ENCODE measurements around the gene SLC27A3. TPM values are rescaled to one million over a fixed set of nuclear protein-coding genes. Genes with fewer than 3 reads are reported as not detected.

Gene SLC27A3
- total RNA-seq (10 to 100 TPM; 19.7 to 45.7 (median 23.9) TPM), polyA plus RNA-seq (10 to 100 TPM in 2 of 3 donors, 1 to 10 TPM in 1; 1.6 to 23.4 (median 15.0) TPM)

DNA sequence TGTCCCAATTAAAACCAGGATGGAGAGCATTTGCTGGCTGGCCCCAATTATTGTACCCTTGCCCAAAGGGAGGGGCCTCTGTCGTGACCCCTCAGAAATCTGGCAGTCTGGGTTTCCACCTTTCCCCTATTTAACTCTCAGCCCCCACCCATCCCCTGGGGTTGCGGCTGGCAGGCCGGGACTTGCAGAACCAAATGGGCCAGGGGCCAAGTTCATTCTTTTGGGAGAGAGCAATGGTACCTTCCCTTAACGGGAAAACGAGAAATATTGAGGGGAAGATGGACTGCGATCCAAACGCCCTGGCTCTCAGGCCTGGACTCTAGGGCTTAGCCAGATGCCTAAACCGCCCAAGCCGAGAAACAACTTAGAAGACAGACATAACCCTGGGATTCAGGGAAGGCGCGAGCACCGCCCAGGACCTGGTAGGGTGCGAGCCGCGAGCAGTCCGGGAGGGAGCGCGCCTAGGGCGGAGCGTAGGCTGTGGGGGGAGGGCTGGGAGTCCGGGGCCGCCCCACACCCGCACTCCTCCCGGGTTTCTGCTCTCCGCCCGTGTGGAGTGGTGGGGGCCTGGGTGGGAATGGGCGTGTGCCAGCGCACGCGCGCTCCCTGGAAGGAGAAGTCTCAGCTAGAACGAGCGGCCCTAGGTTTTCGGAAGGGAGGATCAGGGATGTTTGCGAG is at the start of gene SLC27A3:
SLC27A3 (plus strand) TSS at position 628 of the 678 bp plus-strand sequence. CDS start 91 bp downstream, outside the sequence.
- WGBS, 2 donors = 3 to 11% methylated on average over 35 of the region's 35 CpGs
- no peaks in the 10 kb centered on the region for H3K27me3 ChIP-seq
- H3K4me1 ChIP-seq = peaks cover 0 to 49% (median 40%) of the 10 kb centered on the region in 4 donors
- no peaks in the 10 kb centered on the region for H3K9me3 ChIP-seq
- peak within 1 kb of the TSS; percentile 60 to 89 (median 71) for H3K4me3 ChIP-seq
- peak; percentile 94 for DNase-seq
- TF ChIP-seq POLR2A (IDR thresholded peaks at IDR 0.05) = no peak
- peak in 1 of 4 donors; percentile 21 for TF ChIP-seq EP300 (IDR thresholded peaks at IDR 0.05)
- TF ChIP-seq, protein P1, sequence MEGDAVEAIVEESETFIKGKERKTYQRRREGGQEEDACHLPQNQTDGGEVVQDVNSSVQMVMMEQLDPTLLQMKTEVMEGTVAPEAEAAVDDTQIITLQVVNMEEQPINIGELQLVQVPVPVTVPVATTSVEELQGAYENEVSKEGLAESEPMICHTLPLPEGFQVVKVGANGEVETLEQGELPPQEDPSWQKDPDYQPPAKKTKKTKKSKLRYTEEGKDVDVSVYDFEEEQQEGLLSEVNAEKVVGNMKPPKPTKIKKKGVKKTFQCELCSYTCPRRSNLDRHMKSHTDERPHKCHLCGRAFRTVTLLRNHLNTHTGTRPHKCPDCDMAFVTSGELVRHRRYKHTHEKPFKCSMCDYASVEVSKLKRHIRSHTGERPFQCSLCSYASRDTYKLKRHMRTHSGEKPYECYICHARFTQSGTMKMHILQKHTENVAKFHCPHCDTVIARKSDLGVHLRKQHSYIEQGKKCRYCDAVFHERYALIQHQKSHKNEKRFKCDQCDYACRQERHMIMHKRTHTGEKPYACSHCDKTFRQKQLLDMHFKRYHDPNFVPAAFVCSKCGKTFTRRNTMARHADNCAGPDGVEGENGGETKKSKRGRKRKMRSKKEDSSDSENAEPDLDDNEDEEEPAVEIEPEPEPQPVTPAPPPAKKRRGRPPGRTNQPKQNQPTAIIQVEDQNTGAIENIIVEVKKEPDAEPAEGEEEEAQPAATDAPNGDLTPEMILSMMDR (IDR thresholded peaks at IDR 0.05) = no peak
- peak; percentile 26 to 52 (median 41) for TF ChIP-seq POLR2AphosphoS5 (IDR thresholded peaks at IDR 0.05)
- intact Hi-C loops (cut with DNase I) = loop anchor here (2.0 kb wide), 1 partner anchor 98 kb away; no protein-coding TSS in a partner anchor
- H3K27ac ChIP-seq = peak within 1 kb of the TSS; percentile 88 to 93 (median 92)
- peaks cover 4 to 41% (median 9%) of the 10 kb centered on the region in 4 donors for H3K36me3 ChIP-seq

DNA sequence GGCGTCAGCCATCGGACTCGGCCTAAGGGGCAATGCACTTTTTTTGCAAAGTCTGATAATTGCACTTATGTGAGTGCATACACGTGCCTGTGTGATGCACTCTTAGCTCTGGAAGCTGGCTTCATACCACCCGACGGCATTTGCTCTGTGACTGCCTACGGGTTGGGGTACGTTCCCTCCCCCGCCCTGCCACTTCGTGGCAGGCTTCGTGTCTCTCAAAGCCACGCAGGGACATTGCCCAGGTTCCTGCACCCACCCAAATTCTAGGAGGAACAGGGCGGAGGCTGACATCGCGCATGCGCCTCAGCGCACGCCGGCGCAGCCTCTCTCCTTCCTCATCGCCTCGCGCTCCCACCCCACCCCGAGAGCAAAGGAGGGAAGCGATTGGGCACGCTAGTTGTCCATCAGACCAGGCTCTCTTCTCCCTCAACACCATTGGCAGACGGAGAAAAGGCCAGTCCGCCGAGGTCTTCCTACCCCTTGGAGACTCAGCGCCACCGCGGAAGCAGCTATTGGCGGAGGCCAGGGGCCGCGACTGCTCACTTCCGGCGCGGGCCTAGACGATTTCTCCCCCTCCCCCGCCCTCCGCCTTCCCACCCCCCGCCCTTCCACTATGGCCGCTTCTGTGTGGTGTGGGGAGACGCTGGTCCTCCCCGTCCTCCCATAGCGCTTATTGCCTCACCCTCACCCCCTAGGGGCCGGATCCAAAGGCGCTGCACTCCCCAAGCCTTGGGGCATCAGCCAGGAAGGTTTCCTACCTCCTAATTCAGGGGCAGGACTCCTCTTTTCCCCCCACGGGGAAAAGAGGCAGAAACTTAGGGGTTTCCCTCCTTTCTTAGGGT is 47.5 kb upstream of the SLC27A3 start, which contains the start of gene INTS3:
INTS3 (plus strand) TSS at position 588 of the 842 bp plus-strand sequence. CDS start 585 bp downstream, outside the sequence.
- DNase-seq = peak; percentile 100
- intact Hi-C loops (cut with DNase I) = loop anchor here (2.0 to 5.0 kb wide), 2 partner anchors 57 to 155 kb away; partner anchors contain the start of gene ILF2
- Histone ChIP-seq H3K4me1 (peaks cover 0 to 28% (median 21%) of the 10 kb centered on the region in 4 donors), H3K36me3 (peaks cover 0 to 4% (median 0%) of the 10 kb centered on the region in 4 donors), H3K27ac (peak within 1 kb of the TSS; percentile 94 to 100 (median 98)), H3K27me3 (no peaks in the 10 kb centered on the region), H3K9me3 (no peaks in the 10 kb centered on the region), H3K4me3 (peak within 1 kb of the TSS; percentile 70 to 93 (median 86))
- WGBS, 2 donors = 0 to 1% methylated on average over 49 of the region's 49 CpGs
- TF ChIP-seq, protein P1 (IDR thresholded peaks at IDR 0.05) = no peak
- TF ChIP-seq POLR2A (IDR thresholded peaks at IDR 0.05) (peak; percentile 63 to 66), POLR2AphosphoS5 (IDR thresholded peaks at IDR 0.05) (peak; percentile 70 to 88 (median 78))

DNA sequence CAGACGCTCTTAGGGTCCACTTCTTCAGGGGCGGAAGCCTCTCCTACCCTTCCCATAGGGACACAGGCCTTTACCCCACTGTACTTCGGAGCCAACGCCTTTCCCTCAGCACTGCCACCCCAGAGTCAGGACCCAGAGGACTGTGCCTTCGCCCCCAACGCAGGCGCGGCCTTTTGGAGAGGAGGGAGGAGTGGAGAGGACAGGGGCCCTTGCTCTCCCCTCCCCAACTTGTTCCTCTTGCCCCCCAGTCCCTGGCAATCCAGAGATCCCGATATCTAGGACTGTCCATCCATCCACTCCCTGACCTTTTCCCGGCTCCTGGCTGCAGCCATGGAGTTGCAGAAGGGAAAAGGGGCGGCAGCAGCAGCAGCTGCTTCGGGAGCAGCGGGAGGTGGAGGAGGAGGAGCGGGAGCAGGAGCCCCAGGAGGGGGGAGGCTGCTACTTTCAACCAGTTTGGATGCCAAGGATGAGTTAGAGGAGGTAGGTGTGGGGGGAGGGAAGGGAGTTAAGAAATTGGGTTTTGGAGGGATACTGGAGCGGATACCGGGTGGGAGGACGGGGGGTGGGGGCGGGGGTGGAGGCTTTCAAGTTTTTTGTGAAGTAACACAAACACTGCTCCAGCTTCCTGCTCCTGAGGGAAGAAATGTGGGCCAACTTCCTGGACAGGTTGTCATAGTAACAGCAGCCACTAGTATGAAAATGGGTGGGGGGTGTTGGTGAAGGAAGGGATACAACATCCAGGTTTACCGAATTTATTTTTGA is 46.7 kb upstream of the SLC27A3 start:
- H3K4me3 ChIP-seq = peak overlapping the region; percentile 70 to 93 (median 86)
- H3K36me3 ChIP-seq = peaks cover 0 to 4% (median 0%) of the 10 kb centered on the region in 4 donors
- H3K27me3 ChIP-seq = no peaks in the 10 kb centered on the region
- peaks cover 0 to 29% (median 22%) of the 10 kb centered on the region in 4 donors for H3K4me1 ChIP-seq
- TF ChIP-seq, protein P1 (IDR thresholded peaks at IDR 0.05) = no peak
- TF ChIP-seq POLR2AphosphoS5 (IDR thresholded peaks at IDR 0.05) (no peak), POLR2A (IDR thresholded peaks at IDR 0.05) (no peak), EP300 (IDR thresholded peaks at IDR 0.05) (no peak)
- intact Hi-C loops (cut with DNase I) = loop anchor here (2.0 to 5.0 kb wide), 2 partner anchors 58 to 156 kb away; partner anchors contain the start of gene ILF2
- H3K27ac ChIP-seq = peak overlapping the region; percentile 94 to 100 (median 98)
- DNase-seq = peak; percentile 86
- 0 to 2% methylated on average over 19 of the region's 19 CpGs for WGBS, 2 donors
- H3K9me3 ChIP-seq = no peaks in the 10 kb centered on the region

GRCh38 chr1:153730468-153730988 is 44.7 kb upstream of the SLC27A3 start:
- Histone ChIP-seq H3K4me3 (no peak overlapping the region), H3K9me3 (no peaks in the 10 kb centered on the region), H3K36me3 (peaks cover 0 to 4% (median 0%) of the 10 kb centered on the region in 4 donors), H3K4me1 (peaks cover 0 to 43% (median 33%) of the 10 kb centered on the region in 4 donors), H3K27ac (peak overlapping the region in 3 of 4 donors; percentile 94 to 99 (median 98)), H3K27me3 (no peaks in the 10 kb centered on the region)
- WGBS, 2 donors = 73 to 77% methylated on average over 5 of the region's 5 CpGs
- intact Hi-C loops (cut with DNase I) = no loop called here
- no peak for DNase-seq
- TF ChIP-seq EP300 (IDR thresholded peaks at IDR 0.05) (no peak), POLR2AphosphoS5 (IDR thresholded peaks at IDR 0.05) (no peak), POLR2A (IDR thresholded peaks at IDR 0.05) (no peak)
- TF ChIP-seq, protein P1 (IDR thresholded peaks at IDR 0.05) = no peak

Measured in sigmoid colon (tissue), 7 donors.